ENCODE data around the gene VDR. TPM values are rescaled to one million over a fixed set of nuclear protein-coding genes. Genes with fewer than 3 reads are reported as not detected.

Gene VDR
- total RNA-seq, 1 donor from 2014 or later, result 41.6 TPM

DNA sequence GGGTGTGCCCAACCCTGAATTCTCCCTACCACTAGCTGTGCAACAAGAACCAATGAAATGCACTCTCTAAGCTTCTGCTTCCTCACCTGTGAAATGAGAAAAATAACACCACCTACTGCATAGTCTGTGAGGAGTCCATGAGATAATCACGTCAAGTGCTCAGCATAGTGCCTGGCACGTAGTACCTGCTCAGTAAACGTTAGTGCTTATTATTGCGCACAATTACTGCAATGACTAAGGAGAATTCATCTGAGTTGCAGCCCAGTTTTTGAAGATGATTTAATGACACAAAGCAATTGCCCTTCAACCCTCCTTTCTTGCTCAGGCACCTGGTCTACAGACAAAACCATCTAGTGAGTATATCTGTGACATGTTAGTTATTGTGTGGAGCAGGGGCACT, 8.8 kb downstream of the VDR start:
- intact Hi-C loops (cut with micrococcal nuclease), result no loop called here

DNA sequence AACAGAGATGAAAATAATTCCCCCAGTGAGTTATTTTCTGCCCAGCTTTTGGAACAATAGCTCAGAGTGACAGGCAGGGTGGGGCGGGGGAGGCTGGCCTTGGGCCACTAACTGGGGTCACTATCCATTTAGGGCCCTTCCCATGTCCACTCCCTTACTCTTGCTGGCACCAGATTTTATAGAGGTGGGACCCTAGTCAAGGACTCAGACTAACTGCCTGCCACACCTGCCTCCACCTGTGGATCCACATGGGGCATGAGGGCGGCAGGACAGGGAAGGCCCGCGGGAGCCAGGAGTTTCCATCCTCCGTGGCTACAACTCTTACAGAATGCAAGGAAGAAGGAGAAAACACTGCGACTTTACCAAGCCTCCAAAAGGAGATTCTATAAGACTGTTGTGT, 10.1 kb downstream of the VDR start:
- intact Hi-C loops (cut with micrococcal nuclease), result no loop called here

DNA sequence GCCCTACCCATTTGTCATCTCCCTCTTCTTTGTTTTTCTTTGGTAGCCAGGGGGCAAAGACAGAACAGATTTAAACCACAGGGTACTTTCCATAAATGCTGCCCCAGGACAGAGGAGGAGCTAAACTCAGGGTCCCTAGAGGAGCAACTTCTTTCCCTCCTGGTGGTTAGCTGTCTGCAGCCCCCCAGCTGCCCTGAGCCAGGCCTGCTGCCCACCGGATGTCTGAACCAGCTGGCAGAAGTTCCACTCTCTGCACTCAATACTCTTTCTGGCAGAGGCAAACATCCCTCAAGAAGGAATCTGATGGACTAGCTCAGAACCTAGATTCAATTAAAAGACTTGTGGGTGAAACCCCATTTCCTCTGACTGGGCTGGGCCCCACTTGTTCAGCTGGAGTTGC, 10.7 kb downstream of the VDR start:
- intact Hi-C loops (cut with micrococcal nuclease), result no loop called here

DNA sequence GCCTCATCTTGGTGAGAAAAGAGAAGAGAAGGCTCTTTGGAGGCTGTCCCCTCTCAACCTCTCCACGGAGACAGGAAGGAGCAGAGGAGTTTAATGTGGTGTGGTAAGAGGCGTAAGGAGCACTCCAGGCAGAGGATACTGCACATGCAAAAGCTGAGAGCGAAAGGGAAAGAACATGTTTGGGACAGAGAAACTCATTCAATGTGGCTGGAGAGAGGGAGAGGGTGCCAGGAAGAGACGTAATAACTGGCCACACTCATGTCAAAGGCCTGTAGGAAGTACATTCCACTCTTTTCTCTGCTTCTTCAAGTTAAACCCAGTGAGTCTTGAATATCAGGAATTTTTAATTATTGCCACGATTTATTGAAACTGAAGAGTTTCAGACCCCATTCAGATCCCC, 12.0 kb downstream of the VDR start:
- intact Hi-C loops (cut with micrococcal nuclease), result no loop called here

DNA sequence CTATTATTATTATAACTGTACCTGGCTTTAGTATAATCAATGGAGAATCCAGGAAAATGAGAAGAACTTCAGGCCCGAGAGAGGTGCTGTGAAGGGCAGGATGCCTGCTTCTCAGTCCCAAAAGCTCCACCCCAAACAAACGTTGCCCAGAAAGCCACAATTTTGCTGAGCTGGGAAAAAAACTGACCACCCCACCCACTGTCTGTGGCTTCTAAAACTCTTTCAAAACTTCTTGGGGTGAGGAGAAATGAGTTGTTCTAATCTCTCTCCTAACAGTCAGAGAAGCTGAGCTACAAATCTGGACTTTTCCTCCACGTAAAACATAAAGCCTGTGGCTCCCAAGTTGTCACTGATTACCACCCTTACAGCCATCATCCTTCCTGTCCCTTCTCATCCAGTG, 13.4 kb downstream of the VDR start:
- intact Hi-C loops (cut with micrococcal nuclease), result no loop called here

DNA sequence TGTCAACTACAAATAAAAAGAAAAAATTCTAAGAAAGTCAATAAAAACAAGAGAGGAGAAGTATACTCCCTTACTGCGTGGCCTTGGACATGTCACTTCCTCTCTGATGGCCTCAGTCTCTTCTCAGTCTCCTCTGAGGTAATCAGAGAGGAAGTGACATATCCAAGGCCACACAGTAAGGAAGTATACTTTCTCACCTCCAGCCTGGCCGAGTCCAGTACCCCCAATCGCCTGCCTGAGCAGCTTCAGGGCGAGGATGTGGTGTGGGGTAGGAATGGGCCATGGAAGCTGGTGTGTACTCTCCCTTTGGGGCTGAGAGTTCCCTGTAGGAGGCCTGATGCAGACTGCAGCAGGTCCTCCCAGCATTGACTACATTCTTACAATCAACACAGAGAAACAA, 15.8 kb downstream of the VDR start:
- intact Hi-C loops (cut with micrococcal nuclease), result loop anchor here (1.0 to 10.0 kb wide), 3 partner anchors 15 to 674 kb away; partner anchors contain the start of gene VDR

DNA sequence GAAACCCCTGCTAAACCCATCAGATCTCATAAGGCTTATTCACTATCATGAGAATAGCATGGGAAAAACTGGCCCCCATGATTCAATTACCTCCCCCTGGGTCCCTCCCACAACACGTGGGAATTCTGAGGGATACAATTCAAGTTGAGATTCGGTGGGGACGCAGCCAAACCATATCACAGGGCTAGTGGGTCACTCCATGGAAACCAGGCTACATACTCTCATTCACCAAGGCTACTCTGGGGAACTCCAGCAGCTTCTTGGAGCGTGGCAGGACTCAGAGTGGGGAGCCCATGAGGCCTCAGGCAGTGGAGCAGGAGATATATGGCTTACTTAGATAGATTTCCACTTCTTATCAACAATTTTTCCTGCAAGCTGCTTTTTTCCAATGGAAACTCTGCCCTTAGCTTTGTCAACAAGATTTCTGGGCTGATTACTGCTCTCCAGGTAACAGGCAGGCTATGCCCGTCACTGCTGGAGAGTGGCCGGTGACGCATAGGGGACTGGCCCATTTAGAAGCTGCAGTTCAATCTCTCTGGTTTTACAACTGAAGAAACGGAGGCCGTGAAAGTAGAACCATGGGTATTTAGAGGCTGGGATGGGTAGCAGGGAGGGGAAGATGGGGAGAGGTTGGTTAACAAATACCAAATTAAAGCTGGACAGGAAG, 16.5 kb downstream of the VDR start:
- intact Hi-C loops (cut with micrococcal nuclease), result loop anchor here (2.0 to 10.0 kb wide), 2 partner anchors 75 to 673 kb away; no protein-coding TSS in a partner anchor

DNA sequence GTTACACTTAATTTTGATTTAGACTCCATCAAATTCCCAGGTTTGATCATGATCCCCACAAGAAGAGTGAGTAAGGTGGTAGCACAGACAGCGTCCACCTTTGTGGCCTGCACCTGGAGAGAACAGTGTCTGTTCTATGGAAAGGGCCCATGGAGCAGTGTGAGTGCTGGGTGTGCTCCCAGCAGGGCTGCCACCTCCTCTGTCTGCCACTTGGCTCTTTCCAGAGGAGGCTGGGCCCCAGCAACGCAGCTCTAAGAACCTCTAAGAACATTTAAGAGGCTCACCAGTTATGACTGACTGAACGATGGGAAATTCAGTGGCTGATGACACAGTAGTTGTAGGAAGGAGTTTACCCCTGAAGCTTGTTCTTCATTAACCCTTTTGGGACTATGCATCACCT, 17.3 kb downstream of the VDR start:
- intact Hi-C loops (cut with micrococcal nuclease), result loop anchor here (10.0 kb wide), 1 partner anchor 673 kb away; no protein-coding TSS in a partner anchor

DNA sequence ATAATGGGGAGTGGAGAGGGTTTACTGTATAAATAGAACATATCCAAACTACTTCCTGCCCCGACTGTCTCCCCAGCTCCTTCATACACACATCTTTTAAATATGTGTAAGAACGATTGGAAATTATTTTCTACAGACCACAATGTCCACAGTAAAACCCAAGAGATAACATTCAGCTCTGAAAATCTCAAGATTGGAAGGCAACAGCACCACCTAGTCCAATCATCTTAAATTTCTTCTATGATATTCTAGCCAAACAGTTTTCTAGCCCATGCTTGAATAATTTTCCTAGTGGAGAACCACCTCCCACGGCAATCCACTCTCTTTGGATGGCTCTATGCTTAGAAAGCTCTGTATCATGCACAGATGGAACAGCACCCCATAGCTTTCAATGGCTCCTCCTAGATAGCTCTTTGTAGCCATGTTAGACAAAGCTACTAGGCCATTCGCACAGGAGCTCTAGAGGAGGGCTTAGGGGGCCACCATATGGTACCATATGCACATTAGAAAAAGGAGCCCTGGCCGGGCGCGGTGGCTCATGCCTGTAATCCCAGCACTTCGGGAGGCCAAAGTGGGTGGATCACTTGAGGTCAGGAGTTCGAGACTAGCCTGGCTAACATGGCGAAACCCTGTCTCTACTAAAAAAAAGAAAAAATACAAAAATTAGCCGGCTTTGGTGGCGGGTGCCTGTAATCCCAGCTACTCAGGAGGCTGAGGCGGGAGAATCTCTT, 18.1 kb downstream of the VDR start:
- intact Hi-C loops (cut with micrococcal nuclease), result loop anchor here (10.0 kb wide), 1 partner anchor 672 kb away; no protein-coding TSS in a partner anchor

DNA sequence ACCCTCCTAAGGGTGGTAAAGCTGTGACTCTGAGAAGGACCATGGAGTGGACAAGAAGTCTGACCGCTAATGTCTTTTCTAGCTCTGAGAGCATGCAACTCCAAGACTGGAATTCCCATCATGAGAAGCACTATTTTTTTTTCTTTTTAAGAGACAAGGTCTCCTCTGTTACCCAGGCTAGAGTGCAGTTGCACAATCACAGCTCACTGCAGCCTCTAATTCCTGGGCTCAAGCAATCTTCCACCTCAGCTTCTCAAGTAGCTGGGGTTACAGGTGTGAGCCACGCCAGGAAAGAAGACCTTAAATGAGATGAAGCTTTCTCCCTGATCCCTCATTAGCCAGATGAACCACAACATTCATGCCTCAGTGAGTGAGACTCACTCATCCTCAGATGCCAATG, 19.2 kb downstream of the VDR start:
- intact Hi-C loops (cut with micrococcal nuclease), result loop anchor here (1.0 to 10.0 kb wide), 3 partner anchors 17 to 671 kb away; partner anchors contain the start of gene VDR

DNA sequence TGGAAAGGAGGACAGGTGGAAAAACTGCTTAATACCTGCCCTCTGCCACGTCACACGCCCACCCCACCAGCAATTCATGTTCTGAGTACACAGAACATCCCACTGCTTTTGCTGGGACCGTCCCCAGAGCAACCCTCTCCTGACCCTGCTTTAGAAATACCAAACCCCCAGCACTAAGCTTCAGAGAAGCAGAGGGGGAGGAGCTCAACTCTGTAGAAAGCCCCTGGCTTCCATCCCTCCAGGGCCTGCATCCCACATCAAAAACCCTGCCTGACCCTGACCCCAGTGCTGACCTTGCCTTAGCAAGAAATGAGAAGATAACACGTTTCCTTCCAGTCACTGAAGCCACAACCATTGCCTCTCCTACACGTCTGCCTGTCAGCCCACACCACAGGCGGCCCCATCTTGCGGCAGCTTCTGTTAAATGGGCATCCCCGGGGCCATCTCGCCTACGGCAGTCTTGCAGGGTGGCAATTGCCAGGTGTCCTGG, 19.7 kb downstream of the VDR start:
- intact Hi-C loops (cut with micrococcal nuclease), result loop anchor here (1.0 to 10.0 kb wide), 3 partner anchors 16 to 670 kb away; partner anchors contain the start of gene VDR

DNA sequence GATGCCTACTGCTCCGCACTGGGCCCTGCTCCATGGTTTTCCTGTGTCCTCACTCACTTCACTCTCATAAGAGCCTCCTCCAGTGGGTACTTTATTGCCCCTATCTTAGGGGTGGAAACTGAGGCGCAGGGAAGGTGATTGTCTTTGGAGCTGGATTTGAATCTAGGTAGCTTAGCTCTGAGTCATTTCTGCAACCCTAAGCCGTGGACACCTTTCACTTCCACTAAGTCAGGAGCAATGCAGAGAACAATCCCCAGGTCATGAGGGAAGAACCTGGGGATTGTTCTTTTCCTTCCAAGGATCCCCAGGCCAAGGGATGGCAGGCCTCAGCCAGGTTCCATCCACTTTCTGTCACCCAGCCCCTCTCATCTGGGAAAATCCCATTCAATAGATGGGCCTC, 20.3 kb downstream of the VDR start:
- intact Hi-C loops (cut with micrococcal nuclease), result loop anchor here (2.0 to 10.0 kb wide), 2 partner anchors 16 to 670 kb away; no protein-coding TSS in a partner anchor

DNA sequence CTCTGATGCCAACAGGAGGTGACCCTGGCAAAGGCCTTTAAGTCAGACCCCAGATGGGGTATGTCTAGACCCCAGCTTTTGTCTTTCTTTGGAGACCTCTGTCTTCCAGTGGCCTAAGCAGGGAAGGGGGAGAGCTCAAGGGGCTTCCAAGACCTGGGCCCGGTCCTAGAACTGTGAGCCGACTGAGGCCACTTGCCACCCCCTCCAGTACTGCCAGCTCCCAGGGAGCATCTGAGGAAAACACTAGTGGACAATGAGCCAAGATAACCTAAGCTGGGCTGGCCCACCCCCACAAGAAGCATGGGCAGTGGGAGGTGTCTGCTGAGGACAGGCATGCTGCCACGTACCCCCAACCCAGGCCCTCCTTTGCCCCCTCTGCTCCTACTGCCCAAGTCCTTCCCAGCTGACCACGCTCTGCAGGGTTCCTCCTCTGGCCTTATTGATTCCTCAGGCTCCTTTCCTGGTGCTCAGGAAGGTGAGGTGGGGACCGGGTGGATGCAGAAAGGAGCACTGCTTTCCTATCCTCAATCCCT, 21.1 kb downstream of the VDR start:
- intact Hi-C loops (cut with micrococcal nuclease), result loop anchor here (2.0 to 10.0 kb wide), 2 partner anchors 15 to 669 kb away; no protein-coding TSS in a partner anchor

DNA sequence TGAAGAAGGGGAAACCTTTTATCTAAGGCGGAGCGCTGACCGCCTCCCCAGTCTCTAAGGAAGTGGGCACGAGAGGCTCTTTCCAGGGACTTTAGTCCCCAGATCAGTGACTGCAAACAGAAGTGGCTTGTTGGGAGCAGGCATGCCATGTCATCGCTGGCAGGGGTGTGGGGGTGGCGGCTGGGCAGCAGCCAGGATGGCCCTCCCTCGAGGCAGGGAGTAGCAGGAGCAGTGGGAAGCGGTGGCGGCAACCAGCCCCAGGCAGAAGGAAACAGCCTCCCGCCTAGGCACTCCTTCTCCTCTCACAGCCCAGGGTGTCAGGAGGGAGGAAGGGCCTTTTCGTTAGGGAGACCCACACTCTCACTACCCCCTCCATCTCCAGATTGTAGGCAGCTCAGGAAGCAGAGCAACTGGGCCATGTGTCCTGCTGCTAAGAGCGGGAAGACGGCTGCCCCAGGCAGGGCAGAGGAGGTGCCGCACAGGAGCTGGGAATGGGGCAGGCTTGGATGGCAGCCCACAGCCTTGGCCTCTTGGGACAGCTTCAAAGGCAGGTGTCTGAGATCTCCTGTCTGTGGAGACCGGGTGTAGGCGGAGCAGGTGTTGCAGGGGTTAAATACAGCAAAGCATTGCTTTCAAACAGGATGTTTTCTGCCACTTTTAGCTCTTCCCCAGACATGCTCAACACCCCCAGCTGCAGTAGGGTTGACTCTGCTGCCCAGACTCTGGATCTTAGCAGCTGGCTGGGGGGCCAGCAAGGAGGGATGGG, 21.8 kb downstream of the VDR start:
- intact Hi-C loops (cut with micrococcal nuclease), result loop anchor here (10.0 kb wide), 1 partner anchor 668 kb away; no protein-coding TSS in a partner anchor

DNA sequence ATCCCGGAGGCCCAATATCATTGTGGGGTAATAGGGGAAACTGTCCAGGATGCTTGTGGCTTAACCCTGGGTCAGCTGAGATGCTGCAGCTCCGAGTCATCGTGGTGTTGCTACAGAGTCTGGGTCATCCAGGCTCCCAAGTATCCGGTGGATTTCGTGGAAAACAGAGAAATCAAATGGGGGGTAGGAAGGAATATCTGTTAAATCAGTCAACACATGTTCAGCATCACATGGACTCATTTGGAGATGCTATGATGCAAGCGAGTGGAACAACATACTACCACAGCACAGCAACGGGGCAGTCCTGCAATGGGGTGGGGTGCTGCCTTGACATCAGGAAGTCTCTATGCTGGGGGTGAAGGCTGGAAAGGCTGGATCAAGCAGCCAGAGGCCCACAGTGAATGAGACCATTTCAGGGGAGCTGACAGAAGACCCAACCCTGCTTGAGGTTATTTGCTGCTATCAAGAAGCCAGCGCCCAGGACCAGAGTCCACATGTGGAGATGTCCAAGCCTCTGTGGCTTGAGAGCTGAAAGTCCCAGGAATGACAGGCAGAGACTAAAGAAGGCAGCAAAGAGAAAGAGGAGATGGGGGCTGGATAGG, 22.9 kb downstream of the VDR start:
- intact Hi-C loops (cut with micrococcal nuclease), result loop anchor here (10.0 kb wide), 1 partner anchor 667 kb away; no protein-coding TSS in a partner anchor

DNA sequence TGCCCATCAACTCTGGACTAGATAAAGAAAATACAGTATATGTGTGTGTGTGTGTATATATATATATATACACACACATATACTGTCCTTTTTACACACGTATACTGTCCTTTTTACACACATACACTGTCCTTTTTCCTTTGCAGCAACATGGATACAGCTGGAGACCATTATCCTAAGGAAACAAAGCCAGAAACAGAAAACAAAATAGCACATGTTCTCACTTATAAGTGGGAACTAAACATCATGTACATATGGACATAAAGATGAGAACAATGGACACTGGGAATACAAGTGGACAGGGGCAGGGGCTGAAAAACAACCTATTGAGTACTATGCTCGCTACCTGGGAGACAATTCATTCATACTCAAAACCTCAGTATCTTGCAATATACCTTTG, 23.7 kb downstream of the VDR start:
- intact Hi-C loops (cut with micrococcal nuclease), result loop anchor here (10.0 kb wide), 1 partner anchor 666 kb away; no protein-coding TSS in a partner anchor

DNA sequence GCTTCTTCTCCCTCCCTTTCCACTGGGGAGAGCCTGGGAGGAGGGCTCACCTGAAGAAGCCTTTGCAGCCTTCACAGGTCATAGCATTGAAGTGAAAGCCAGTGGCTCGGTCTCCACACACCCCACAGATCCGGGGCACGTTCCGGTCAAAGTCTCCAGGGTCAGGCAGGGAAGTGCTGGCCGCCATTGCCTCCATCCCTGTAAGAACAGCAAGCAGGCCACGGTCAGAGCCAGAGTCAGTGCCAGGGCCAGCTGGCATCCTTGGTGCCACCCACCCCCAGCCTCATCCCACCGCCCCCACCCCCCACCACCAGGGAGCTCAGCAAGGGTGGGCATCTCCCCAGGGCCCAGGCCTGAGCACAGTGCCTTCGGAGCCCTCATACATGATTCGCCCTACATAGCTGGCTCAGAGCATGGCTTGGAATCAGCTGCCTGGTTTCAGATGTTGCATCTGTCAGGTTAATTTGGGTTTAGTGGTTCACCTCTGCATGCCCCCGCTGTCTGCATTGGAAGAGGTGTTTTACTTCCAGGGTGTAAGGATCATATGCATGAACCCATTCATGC, 25.8 kb downstream of the VDR start:
- intact Hi-C loops (cut with micrococcal nuclease), result no loop called here

DNA sequence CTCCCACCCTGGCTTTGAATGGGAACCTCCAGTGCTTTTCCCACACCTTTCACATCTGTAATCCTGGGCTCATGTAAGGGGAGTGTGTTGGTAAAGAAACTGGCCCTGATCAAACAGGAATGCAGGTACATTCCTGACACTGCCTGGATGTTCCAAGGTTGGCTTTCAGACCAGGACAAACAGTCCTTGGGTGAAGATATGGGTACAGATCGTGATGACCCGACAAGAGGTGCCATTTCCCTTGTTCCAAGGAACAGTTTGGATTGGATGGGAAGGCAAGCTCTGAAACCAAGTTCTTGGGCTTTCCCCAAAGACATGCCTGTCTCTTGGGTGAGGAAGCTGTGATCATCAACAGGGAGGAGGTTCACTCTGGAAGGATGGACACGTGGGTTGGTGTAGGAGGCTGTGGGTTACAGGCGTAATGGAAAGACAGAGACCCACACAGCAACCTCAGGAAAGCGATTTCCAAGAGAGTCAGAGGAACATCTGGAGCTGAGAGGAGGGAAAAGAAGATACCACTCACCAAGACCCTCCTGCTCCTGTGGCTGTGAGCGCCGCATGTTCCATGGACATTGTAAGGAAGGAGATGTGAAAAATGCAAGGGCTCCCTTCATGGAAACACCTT, 26.4 kb downstream of the VDR start:
- intact Hi-C loops (cut with micrococcal nuclease), result no loop called here

DNA sequence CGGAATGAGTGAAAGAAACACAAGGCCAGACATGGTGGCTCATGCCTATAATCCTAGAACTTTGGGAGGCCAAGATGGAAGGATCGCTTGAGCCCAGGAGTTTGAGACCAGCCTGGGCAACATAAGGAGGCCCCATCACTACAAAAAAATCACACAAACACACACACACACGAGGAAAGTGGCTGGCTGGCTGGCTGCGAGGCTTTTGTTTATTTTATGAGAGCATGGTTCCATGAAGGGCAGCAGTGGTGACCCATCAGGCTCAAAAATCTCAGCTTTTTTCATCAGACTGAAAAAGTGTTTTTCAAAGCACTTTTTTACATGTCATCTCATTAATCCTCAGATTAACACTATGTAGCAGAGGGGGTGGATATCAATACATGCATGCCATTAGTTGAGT, 27.7 kb downstream of the VDR start:
- intact Hi-C loops (cut with micrococcal nuclease), result no loop called here

DNA sequence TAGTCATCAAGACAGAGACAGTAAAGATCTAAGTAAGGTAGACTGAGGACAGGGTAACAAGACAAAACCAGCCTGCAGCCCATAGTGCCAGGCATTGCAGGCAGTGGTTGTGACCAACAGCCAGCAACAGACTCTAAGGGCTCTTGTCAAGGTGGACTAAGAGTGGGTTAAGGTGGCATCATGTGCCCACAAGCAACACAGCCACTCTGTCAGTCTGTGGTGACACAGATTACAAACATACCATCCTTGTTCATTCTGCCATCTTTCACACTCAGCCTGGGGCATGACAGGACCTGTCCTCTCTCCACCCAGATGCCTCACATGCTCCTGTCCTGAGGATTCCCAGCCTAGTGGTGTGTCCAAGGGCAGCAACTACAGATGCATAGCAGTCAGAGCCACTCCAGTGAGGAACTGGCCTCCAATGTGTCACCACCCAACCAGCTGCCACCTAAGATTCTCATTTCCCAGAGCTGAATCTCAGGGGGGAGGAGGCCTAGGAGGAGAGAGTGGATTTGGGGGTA, 28.3 kb downstream of the VDR start:
- intact Hi-C loops (cut with micrococcal nuclease), result no loop called here
